OCI-M1 (cell line): Measurements from ENCODE around the gene UROS.

ENCODE experiments used
- DNase-seq: peaks from one replicate; lab custom pipeline; 2025; lab: John Stamatoyannopoulos, UW

Gene UROS

GRCh38 chr10:125822878-125823662 lies at the start of gene UROS, which contains the start of gene BCCIP:
Gene UROS, minus strand, starts transcription at chr10:125823258. Its CDS starts 6,759 bp downstream, at chr10:125816499.
Gene BCCIP, plus strand, starts transcription at chr10:125823546. Its CDS starts 12 bp downstream, at chr10:125823558.
- DNase-seq: peak; percentile 98

- no peak for DNase-seq
Measured at GRCh38 chr10:125871338-125871737, 48.3 kb upstream of the UROS start.

GRCh38 chr10:125868372-125868975 lies 45.4 kb upstream of the UROS start:
- DNase-seq: peak; percentile 70

- DNase-seq: no peak
Measured at GRCh38 chr10:125866421-125867029, 43.5 kb upstream of the UROS start.

- no peak for DNase-seq
Measured at GRCh38 chr10:125865120-125865519, 42.1 kb upstream of the UROS start.

GRCh38 chr10:125859128-125859817 lies 36.2 kb upstream of the UROS start:
- no peak for DNase-seq

- no peak for DNase-seq
Measured at GRCh38 chr10:125857185-125857760, 34.2 kb upstream of the UROS start.

- no peak for DNase-seq
Measured at GRCh38 chr10:125852487-125852886, 29.4 kb upstream of the UROS start.

GRCh38 chr10:125850766-125851731 lies 28.0 kb upstream of the UROS start:
- DNase-seq: no peak

GRCh38 chr10:125849448-125849847 lies 26.4 kb upstream of the UROS start:
- DNase-seq: no peak

GRCh38 chr10:125848857-125849256 lies 25.8 kb upstream of the UROS start:
- DNase-seq: no peak

GRCh38 chr10:125848371-125848770 lies 25.3 kb upstream of the UROS start:
- DNase-seq: no peak

- no peak for DNase-seq
Measured at GRCh38 chr10:125846894-125847293, 23.8 kb upstream of the UROS start.

GRCh38 chr10:125845617-125846016 lies 22.6 kb upstream of the UROS start:
- no peak for DNase-seq

- DNase-seq: no peak
Measured at GRCh38 chr10:125844751-125845221, 21.7 kb upstream of the UROS start.

- DNase-seq: no peak
Measured at GRCh38 chr10:125843603-125844329, 20.7 kb upstream of the UROS start.

- DNase-seq: no peak
Measured at GRCh38 chr10:125840955-125841354, 17.9 kb upstream of the UROS start.

- no peak for DNase-seq
Measured at GRCh38 chr10:125840406-125840805, 17.3 kb upstream of the UROS start.

GRCh38 chr10:125838802-125839575 lies 15.9 kb upstream of the UROS start:
- DNase-seq: no peak
